ENCODE data around the gene TIMM17A.
"Not testable (repeated sequence)": the region's sequence is repeated elsewhere in the genome, so short reads cannot be mapped to it uniquely, and the experiment has no call there.

TIMM17A gene

GRCh38 chr1:202015662-202015937 is 60.3 kb downstream of the TIMM17A start:
- no peak for DNase-seq (ENCODE audit: low read depth in 2 of 2)

- no peak for DNase-seq (ENCODE audit: low read depth in 2 of 2)
Measured at GRCh38 chr1:202016022-202016810, 60.9 kb downstream of the TIMM17A start.

- DNase-seq (ENCODE audit: low read depth in 2 of 2), result no peak
Measured at GRCh38 chr1:202016811-202017748, 61.8 kb downstream of the TIMM17A start.

GRCh38 chr1:202017749-202018467 is 62.6 kb downstream of the TIMM17A start:
- DNase-seq (ENCODE audit: low read depth in 2 of 2), result no peak

- DNase-seq (ENCODE audit: low read depth in 2 of 2), result no peak
Measured at GRCh38 chr1:202018468-202019234, 63.3 kb downstream of the TIMM17A start.

GRCh38 chr1:202019235-202019558 is 63.9 kb downstream of the TIMM17A start:
- not testable (repeated sequence) for DNase-seq (ENCODE audit: low read depth in 2 of 2)
